ENCODE measurements around the gene NNT. TPM values are rescaled to one million over a fixed set of nuclear protein-coding genes. Genes with fewer than 3 reads are reported as not detected.
"Not testable (repeated sequence)": the region's sequence is repeated elsewhere in the genome, so short reads cannot be mapped to it uniquely, and the experiment has no call there.

Gene NNT
- total RNA-seq, 4 donors from 2014 or later: 52.0 to 91.1 (median 74.3) TPM

- H3K4me1 ChIP-seq: peaks cover 3 to 53% (median 4%) of the 10 kb centered on the region in 3 donors
- no peak overlapping the region for H3K4me3 ChIP-seq
- H3K36me3 ChIP-seq: peaks cover 0 to 37% of the 10 kb centered on the region in 2 donors
- ATAC-seq: no peak
- H3K9me3 ChIP-seq: no peaks in the 10 kb centered on the region
- peak overlapping the region in 3 of 4 donors; percentile 20 to 39 (median 30) for H3K27ac ChIP-seq
- WGBS, 2 donors (ENCODE audit: low coverage in 1 of 2): 69 to 79% methylated on average over 2 of the region's 2 CpGs
- H3K27me3 ChIP-seq: no peaks in the 10 kb centered on the region
- TF ChIP-seq CTCF (IDR thresholded peaks at IDR 0.05) (no peak), POLR2A (IDR thresholded peaks at IDR 0.05) (no peak), POLR2AphosphoS5 (IDR thresholded peaks at IDR 0.05) (no peak), EP300 (IDR thresholded peaks at IDR 0.05) (no peak)
Observed at GRCh38 chr5:43700601-43701000, 97.6 kb downstream of the NNT start.

GRCh38 chr5:43701227-43701626, 98.2 kb downstream of the NNT start:
- no peak for ATAC-seq
- Histone ChIP-seq H3K36me3 (peaks cover 0 to 31% of the 10 kb centered on the region in 2 donors), H3K27me3 (no peaks in the 10 kb centered on the region), H3K4me1 (peaks cover 3 to 53% (median 4%) of the 10 kb centered on the region in 3 donors), H3K27ac (no peak overlapping the region), H3K9me3 (no peaks in the 10 kb centered on the region), H3K4me3 (no peak overlapping the region)
- 92 to 93% methylated on average over 2 to 3 of the region's 3 CpGs for WGBS, 2 donors (ENCODE audit: low coverage in 1 of 2)
- TF ChIP-seq CTCF (IDR thresholded peaks at IDR 0.05): no peak
- TF ChIP-seq POLR2AphosphoS5 (IDR thresholded peaks at IDR 0.05): no peak
- no peak for TF ChIP-seq POLR2A (IDR thresholded peaks at IDR 0.05)
- no peak for TF ChIP-seq EP300 (IDR thresholded peaks at IDR 0.05)

- no peak for TF ChIP-seq EP300 (IDR thresholded peaks at IDR 0.05)
- TF ChIP-seq CTCF (IDR thresholded peaks at IDR 0.05): no peak
- TF ChIP-seq POLR2A (IDR thresholded peaks at IDR 0.05): no peak
- H3K36me3 ChIP-seq: peaks cover 0 to 23% of the 10 kb centered on the region in 2 donors
- 89 to 96% methylated on average over 2 of the region's 2 CpGs for WGBS, 2 donors (ENCODE audit: low coverage in 1 of 2)
- H3K27ac ChIP-seq: peak overlapping the region in 1 of 4 donors; percentile 25
- ATAC-seq: no peak
- no peaks in the 10 kb centered on the region for H3K27me3 ChIP-seq
- no peak overlapping the region for H3K4me3 ChIP-seq
- no peaks in the 10 kb centered on the region for H3K9me3 ChIP-seq
- H3K4me1 ChIP-seq: peaks cover 3 to 53% (median 4%) of the 10 kb centered on the region in 3 donors
Observed at GRCh38 chr5:43702293-43702692, 99.3 kb downstream of the NNT start.

GRCh38 chr5:43702815-43703214, 99.8 kb downstream of the NNT start:
- TF ChIP-seq CTCF (IDR thresholded peaks at IDR 0.05) (no peak), POLR2A (IDR thresholded peaks at IDR 0.05) (no peak), POLR2AphosphoS5 (IDR thresholded peaks at IDR 0.05) (no peak), EP300 (IDR thresholded peaks at IDR 0.05) (no peak)
- WGBS, 2 donors (ENCODE audit: low coverage in 1 of 2): 41% methylated on average over 3 of the region's 3 CpGs
- Histone ChIP-seq H3K4me3 (no peak overlapping the region), H3K27me3 (no peaks in the 10 kb centered on the region), H3K4me1 (peaks cover 3 to 53% (median 4%) of the 10 kb centered on the region in 3 donors), H3K36me3 (peaks cover 0 to 23% of the 10 kb centered on the region in 2 donors), H3K27ac (peak overlapping the region in 2 of 4 donors; percentile 7 to 25), H3K9me3 (no peaks in the 10 kb centered on the region)
- ATAC-seq: no peak

GRCh38 chr5:43704243-43704642, 101.3 kb downstream of the NNT start:
- no peaks in the 10 kb centered on the region for H3K27me3 ChIP-seq
- ATAC-seq: no peak
- 82% methylated on average over 4 of the region's 4 CpGs; no CpG with 5 or more reads in 1 of the 2 donors for WGBS, 2 donors (ENCODE audit: low coverage in 1 of 2)
- H3K4me3 ChIP-seq: no peak overlapping the region
- H3K36me3 ChIP-seq: peaks cover 0 to 23% of the 10 kb centered on the region in 2 donors
- H3K4me1 ChIP-seq: peaks cover 3 to 47% (median 4%) of the 10 kb centered on the region in 3 donors
- no peaks in the 10 kb centered on the region for H3K9me3 ChIP-seq
- TF ChIP-seq CTCF (IDR thresholded peaks at IDR 0.05) (no peak), POLR2AphosphoS5 (IDR thresholded peaks at IDR 0.05) (no peak), POLR2A (IDR thresholded peaks at IDR 0.05) (no peak), EP300 (IDR thresholded peaks at IDR 0.05) (no peak)
- no peak overlapping the region for H3K27ac ChIP-seq

GRCh38 chr5:43706576-43706975, 103.6 kb downstream of the NNT start:
- H3K27me3 ChIP-seq, H3K27ac ChIP-seq, ATAC-seq, H3K4me3 ChIP-seq, H3K9me3 ChIP-seq: not testable (repeated sequence)
- H3K36me3 ChIP-seq: peaks cover 0 to 20% of the 10 kb centered on the region in 2 donors
- peaks cover 0 to 29% (median 3%) of the 10 kb centered on the region in 3 donors for H3K4me1 ChIP-seq
- WGBS, 2 donors (ENCODE audit: low coverage in 1 of 2): 100% methylated on average over 1 of the region's 1 CpG; no CpG with 5 or more reads in 1 of the 2 donors
